ENCODE results near the gene FAM200C.

DNA sequence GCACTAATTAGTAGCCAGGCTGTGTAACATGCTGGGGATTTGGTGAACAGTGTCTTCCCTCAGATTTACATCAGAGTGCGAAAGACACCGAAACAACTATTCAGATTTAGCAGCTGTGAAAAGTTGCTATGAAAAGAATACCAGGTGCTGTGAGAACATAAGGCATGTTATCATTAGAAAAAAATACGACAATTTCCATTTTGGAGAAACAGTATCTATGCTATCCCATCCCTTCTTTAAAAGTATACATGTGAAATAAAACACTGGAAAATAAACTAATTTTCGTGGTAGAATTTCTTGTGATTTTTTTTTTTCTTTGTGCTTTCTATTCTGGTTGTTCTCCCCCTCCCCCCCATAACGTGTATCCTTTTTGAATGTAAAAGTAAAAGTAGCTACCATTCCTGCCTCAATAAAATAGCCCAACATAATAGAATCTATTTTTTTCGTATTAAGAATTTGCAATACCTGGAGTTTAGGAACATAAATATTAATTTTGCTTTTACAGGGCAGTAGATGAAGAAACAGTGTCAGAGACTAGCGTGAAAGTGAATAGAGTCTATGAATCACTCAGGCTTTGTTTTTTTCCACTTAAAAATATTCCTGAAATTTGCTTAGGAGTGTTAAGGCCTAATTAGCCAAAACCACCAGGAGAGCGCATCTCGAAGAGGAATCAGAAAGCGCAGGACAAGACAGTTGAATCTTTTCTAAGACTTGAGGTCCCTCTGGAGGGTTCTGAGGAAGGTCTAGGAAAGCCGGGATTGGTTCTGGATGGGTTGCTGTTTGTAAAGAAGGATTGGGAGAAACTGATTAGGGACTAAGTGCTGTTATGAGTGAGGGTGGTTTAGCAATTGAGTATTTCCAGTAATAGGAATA, 19.8 kb upstream of the FAM200C start:
- TF ChIP-seq, protein P1, sequence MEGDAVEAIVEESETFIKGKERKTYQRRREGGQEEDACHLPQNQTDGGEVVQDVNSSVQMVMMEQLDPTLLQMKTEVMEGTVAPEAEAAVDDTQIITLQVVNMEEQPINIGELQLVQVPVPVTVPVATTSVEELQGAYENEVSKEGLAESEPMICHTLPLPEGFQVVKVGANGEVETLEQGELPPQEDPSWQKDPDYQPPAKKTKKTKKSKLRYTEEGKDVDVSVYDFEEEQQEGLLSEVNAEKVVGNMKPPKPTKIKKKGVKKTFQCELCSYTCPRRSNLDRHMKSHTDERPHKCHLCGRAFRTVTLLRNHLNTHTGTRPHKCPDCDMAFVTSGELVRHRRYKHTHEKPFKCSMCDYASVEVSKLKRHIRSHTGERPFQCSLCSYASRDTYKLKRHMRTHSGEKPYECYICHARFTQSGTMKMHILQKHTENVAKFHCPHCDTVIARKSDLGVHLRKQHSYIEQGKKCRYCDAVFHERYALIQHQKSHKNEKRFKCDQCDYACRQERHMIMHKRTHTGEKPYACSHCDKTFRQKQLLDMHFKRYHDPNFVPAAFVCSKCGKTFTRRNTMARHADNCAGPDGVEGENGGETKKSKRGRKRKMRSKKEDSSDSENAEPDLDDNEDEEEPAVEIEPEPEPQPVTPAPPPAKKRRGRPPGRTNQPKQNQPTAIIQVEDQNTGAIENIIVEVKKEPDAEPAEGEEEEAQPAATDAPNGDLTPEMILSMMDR (conservative IDR thresholded peaks at IDR 0.05; ENCODE audit: low read depth, low read length), result no peak
- no peak for TF ChIP-seq EZH2 (IDR thresholded peaks at IDR 0.05; ENCODE audit: low read length, unreplicated experiment)
